ENCODE measurements around the gene PRC1.
"Not testable (repeated sequence)": the region's sequence is repeated elsewhere in the genome, so short reads cannot be mapped to it uniquely, and the experiment has no call there.

Gene PRC1

DNA sequence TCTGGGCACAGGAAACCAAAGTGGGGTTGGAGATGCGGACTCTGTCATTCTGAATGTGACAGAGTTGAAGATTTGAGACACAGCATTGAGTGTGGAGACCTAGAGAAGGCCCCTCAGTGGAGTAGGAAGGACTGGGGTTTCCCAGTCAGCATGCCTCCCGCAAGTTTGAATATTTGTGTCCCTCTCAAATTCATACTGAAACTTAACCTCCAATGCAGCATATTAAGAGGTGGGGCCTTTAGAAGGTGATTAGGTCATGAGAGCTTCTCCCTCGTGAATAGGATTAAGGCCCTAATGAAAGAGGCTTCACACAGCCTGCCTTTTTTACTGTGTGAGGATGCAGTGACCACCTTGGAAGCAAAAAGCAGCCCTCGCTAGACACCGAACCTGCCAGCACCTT lies 70.0 kb downstream of the PRC1 start:
- TF ChIP-seq, protein P1, sequence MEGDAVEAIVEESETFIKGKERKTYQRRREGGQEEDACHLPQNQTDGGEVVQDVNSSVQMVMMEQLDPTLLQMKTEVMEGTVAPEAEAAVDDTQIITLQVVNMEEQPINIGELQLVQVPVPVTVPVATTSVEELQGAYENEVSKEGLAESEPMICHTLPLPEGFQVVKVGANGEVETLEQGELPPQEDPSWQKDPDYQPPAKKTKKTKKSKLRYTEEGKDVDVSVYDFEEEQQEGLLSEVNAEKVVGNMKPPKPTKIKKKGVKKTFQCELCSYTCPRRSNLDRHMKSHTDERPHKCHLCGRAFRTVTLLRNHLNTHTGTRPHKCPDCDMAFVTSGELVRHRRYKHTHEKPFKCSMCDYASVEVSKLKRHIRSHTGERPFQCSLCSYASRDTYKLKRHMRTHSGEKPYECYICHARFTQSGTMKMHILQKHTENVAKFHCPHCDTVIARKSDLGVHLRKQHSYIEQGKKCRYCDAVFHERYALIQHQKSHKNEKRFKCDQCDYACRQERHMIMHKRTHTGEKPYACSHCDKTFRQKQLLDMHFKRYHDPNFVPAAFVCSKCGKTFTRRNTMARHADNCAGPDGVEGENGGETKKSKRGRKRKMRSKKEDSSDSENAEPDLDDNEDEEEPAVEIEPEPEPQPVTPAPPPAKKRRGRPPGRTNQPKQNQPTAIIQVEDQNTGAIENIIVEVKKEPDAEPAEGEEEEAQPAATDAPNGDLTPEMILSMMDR (IDR thresholded peaks at IDR 0.05): no peak
- no peak overlapping the region for H3K4me3 ChIP-seq
- no peak overlapping the region for H3K27ac ChIP-seq
- DNase-seq (ENCODE audit: low spot score): no peak

DNA sequence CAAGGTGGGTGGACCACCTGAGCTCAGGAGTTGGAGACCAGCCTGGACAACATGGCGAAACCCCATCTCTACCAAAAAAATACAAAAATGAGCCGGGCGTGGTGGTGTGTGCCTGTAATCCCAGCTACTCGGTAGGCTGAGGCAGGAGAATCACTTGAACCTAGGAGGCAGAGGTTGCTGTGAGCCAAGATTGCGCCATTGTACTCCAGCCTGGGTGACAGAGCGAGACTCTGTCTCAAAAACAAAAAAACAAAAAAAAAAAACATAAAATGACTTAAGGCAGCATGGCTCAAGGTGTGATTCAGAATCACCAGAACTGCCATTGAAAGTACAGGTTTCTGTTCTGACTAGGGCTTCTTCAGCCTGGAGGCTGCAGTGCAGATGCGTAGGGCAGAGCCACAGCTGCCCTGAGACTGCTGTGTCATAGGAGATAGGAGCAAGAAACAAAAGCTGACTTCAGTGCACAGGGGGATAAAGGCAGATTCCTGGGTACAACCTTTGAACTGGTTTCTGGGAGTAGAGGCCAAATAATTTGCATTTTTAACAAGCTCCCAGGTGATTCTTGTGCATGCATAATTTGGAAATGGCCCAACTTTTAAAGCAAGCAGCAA lies 71.5 kb downstream of the PRC1 start:
- H3K27ac ChIP-seq; DNase-seq (ENCODE audit: low spot score): not testable (repeated sequence)

DNA sequence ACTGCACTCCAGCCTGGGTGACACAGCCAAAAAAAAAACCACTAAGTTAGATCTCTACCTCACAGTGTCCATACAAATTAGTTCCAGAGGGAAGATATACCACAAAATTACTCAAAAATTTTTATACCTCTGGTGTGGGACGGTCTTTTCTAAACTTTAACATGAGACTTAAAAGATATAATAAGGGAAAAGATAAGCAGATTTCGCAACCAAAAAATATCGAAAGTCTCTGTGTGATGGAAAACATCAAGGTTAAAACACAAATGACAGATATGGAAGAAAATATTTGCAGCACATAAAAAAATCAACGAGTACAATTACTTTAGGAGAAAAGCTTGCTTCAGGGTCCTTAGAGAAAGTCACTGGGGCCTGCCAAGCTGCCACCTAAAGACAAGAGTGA lies 72.4 kb downstream of the PRC1 start:
- no peak overlapping the region for H3K4me3 ChIP-seq
- no peak for DNase-seq (ENCODE audit: low spot score)
- TF ChIP-seq, protein P1 (IDR thresholded peaks at IDR 0.05): no peak
- no peak overlapping the region for H3K27ac ChIP-seq

More for the DNA sequence above, 71.5 kb downstream of the PRC1 start:
- not testable (repeated sequence) for H3K4me3 ChIP-seq

DNA sequence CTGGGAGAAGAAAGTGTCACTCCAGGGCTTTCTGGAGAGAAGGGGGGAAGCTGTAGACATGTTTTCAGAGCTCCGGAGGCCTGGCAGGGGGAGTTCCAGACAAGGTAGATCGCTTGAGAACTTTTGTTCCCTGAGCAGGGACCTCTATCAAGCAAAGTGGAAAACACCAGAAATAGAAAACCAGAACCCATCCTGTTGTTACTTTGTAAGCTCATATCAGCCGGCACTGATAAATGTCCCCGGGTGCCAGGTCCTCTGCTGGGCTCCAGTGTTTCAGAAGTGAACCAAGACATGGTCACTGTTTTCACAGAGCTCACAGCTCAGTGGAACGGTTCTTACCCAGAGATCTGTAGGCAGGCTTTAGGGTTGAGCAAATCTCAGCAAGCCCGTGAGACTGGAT lies 75.5 kb downstream of the PRC1 start:
- H3K4me3 ChIP-seq: no peak overlapping the region
- DNase-seq (ENCODE audit: low spot score): no peak
- TF ChIP-seq, protein P1 (IDR thresholded peaks at IDR 0.05): no peak
- H3K27ac ChIP-seq: no peak overlapping the region

DNA sequence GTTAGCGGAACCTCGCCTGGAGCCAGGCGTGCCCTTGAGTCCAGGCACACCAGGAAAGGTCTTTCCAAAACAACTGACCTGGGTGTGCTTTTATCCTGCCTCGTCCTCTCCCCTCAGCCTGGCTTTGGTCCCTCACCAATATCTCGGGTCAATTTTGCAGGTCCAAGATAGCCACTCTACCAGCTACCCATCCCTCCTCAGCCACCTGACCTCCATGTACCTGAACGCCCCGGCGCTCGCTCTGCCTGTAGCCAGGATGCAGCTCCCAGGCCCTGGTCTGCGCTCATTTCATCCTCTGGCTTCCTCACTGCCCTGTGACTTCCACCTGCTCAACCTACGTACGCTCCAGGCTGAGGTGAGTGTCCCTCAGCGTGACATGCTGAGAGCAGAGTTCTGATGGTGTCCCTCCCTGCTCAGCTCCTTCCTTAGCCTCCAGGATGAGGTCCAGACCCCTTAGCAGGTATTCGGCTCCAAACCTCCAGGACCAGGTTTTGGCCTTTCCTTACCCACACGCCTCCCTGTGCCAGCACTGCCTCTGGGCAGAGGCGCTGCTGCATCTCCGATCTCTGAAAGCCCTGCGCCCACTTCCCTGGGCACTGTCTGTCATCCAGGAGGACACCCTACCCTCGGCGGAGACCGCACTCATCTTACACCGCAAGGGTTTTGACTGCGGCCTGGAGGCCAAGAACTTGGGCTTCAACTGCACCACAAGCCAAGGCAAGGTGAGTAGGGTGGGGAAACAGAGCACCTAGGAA lies 76.1 kb downstream of the PRC1 start:
- TF ChIP-seq, protein P1 (IDR thresholded peaks at IDR 0.05): no peak
- H3K27ac ChIP-seq: no peak overlapping the region
- no peak overlapping the region for H3K4me3 ChIP-seq
- no peak for DNase-seq (ENCODE audit: low spot score)

DNA sequence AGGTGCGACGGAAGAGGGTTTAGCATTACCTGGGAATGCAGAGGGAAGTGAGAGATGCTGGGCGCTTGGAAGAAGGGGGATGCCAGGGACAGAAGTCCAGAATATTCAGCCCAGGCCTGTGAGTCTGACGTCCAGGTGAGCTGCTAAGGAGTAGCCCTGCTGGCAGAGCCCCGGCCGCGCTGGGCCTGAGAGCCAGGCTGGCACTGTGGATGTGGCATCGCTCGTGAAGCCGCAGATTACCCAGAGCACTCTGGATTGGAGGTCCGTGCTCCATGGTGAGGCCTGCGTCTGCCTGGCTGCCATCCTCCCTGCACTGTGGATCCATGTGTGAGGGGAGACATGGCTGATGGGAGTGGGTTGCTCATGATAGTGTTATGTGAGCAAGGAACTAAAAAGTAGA lies 76.8 kb downstream of the PRC1 start:
- H3K27ac ChIP-seq: no peak overlapping the region
- no peak overlapping the region for H3K4me3 ChIP-seq
- DNase-seq (ENCODE audit: low spot score): no peak
- TF ChIP-seq, protein P1 (IDR thresholded peaks at IDR 0.05): no peak

DNA sequence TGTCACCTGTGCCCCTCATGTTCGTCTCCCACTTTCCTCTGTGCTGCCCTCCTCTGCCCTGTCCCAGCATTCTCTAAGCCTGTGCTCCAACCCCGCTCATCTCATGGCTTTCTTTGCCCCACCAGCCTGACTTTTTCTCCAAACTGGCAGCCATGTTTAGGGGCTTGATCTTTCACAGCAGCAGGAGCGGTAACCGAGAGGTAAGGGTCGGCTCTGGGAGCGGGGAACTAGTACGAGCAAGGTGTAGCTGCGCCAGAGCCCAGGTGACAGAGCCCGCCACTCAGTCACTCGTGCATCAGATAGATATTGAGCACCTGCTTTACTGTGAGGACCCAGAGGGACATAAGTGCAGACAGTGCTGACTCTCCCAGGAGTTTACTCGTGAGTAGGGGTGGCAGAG lies 77.9 kb downstream of the PRC1 start:
- Histone ChIP-seq H3K27ac (no peak overlapping the region), H3K4me3 (no peak overlapping the region)
- DNase-seq (ENCODE audit: low spot score): no peak
- TF ChIP-seq, protein P1 (IDR thresholded peaks at IDR 0.05): no peak
